Stimulated activated memory B cell treated with anti-CD40 and anti-IgM and Interleukin-4, amounts not matched to agents 10 μg/mL and 1 μg/mL and 100 μg/mL, for 72 hours (primary cell): ENCODE measurements around the gene ADRA2B.
"Not testable (repeated sequence)": the region's sequence is repeated elsewhere in the genome, so short reads cannot be mapped to it uniquely, and the experiment has no call there.

Experiments used
- ATAC-seq: fragments of 150-1000 bp; cut with Tn5 transposase; 2 replicates; pipeline ENCODE4 v1.10.0; 2021
- H3K27ac Mint-ChIP-seq: one replicate; pipeline ENCODE4 v1.8.0; 2022; ENCODE audit warnings: mild to moderate bottlenecking, mixed read lengths
- H3K27me3 Mint-ChIP-seq: one replicate; pipeline ENCODE4 v1.8.0; 2022; ENCODE audit warnings: mixed read lengths
- H3K36me3 Mint-ChIP-seq: one replicate; pipeline ENCODE4 v1.8.0; 2022; ENCODE audit warnings: mixed read lengths
- H3K4me1 Mint-ChIP-seq: one replicate; pipeline ENCODE4 v1.8.0; 2022; ENCODE audit warnings: mixed read lengths
- H3K4me3 Mint-ChIP-seq: one replicate; pipeline ENCODE4 v1.8.0; 2022; ENCODE audit warnings: mild to moderate bottlenecking, moderate library complexity, mixed read lengths
- H3K9me3 Mint-ChIP-seq: one replicate; pipeline ENCODE4 v1.8.0; 2022; ENCODE audit warnings: mixed read lengths

The ADRA2B gene

DNA sequence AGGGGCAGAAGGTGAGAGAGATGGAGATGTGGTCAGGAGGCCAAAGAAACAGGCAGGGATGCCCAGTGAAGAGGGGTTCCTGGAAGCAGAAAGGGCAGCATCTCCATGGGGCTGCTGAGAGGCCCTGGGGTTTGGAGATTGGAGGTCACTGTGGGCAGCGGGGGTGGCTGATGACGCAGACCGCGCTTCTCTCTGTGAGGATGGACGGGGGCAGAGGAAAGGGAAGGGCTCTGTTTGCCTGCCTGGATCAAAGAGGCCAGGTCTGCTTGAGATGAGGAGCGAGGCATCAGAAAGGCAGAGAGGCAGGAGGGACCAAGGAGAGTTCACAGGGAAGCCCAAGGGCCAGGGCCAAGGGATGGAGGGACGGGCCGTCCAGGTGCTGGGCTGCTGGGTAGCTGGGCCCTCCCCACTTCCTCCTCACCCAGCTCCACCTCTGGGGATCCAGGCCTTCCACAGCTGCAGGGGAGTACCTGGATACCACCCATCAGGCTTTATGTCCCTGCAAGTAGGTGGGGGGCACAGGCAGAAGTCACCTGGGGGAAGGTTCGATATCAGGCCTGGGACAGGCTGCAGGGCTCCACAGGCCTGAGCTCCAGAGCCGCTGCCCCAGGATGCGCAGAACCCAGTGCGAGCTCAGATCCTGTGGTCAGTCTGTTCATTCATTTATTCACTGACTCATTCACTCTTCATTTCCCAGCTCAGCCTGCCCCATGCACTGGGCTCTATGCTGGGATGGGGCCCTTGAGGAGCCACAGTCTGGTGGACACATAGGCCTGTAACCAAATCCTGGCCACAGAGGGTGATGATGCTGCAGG, 30.6 kb downstream of the ADRA2B start:
- Mint-ChIP-seq H3K27ac (no peak overlapping the region), H3K9me3 (no peaks in the 10 kb centered on the region), H3K36me3 (no peaks in the 10 kb centered on the region), H3K4me1 (no peaks in the 10 kb centered on the region), H3K4me3 (no peak overlapping the region), H3K27me3 (peaks cover 40% of the 10 kb centered on the region)
- no peak for ATAC-seq

DNA sequence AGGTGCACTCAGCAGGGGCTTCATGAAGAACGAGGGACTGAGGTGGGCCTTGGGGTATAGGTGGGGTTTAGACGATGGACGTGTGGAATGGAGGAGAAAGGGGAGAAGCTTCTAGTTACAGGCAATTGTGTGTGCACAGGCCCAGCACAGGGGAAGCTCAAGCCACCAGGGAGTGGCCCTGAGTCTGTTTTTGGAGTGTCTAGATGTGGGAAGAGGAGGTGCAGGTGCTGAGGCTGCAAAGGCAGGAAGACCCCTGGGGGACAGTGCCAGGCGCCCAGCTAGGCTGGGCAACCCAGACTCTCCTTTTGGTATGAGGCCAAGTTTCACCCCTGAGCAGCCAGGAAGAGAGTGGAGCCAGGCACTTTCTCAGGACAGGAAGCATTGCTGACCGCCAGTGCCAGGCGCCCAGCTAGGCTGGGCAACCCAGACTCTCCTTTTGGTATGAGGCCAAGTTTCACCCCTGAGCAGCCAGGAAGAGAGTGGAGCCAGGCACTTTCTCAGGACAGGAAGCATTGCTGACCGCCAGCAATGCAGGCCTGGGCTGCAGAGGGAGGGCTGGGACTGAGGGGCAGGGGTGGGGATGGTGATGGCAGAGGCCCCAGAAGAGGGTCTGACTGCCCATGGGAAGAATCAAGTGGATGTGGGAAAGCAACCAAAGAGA, 31.4 kb downstream of the ADRA2B start:
- H3K36me3 Mint-ChIP-seq, H3K27ac Mint-ChIP-seq, ATAC-seq, H3K9me3 Mint-ChIP-seq, H3K4me3 Mint-ChIP-seq, H3K4me1 Mint-ChIP-seq: not testable (repeated sequence)
- H3K27me3 Mint-ChIP-seq: peaks cover 36% of the 10 kb centered on the region

DNA sequence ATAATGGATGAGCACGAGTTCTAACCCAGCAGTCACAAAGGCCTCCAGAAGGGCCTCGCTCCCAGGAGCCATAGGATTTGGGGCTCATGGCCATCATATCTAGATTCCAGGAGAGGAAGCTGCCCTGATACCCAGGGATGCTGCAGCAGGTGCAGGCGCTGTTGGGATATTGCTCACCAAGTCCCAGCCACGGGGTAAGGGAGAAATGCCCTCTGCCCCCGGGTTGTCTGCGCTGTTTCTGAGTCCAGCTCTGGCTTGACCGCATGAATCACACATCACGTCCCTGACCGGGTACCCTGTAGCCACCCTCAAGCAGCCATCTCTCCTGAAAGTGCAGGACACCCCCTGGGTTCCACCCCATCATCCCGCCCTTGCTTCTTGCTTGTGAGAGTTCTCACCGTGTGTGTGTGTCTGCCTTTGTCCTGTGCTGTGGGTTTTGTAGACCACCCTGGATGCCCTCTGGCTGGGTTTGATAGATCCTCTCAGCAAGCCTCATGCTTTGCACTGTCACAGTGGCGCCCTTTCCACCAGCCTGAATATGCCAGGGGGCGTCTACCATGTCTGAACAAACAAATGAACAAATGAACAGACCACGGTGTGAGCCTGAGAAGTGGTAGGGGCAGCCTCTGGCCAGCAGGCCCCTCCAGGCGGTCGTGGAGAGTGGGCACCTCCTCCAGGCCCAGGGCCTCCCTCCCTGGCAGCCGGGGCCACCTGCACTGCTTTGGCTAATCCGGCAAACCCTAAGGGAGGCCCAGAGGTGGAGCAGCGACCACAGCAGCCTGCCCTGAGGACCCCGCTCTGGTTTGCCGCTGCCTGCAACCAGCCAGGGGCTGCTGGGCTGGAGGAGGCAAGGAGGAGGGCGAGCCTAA, 32.1 kb downstream of the ADRA2B start:
- peaks cover 36% of the 10 kb centered on the region for H3K27me3 Mint-ChIP-seq
- no peaks in the 10 kb centered on the region for H3K36me3 Mint-ChIP-seq
- no peak for ATAC-seq
- H3K27ac Mint-ChIP-seq: no peak overlapping the region
- H3K4me3 Mint-ChIP-seq: no peak overlapping the region
- no peaks in the 10 kb centered on the region for H3K9me3 Mint-ChIP-seq
- no peaks in the 10 kb centered on the region for H3K4me1 Mint-ChIP-seq

DNA sequence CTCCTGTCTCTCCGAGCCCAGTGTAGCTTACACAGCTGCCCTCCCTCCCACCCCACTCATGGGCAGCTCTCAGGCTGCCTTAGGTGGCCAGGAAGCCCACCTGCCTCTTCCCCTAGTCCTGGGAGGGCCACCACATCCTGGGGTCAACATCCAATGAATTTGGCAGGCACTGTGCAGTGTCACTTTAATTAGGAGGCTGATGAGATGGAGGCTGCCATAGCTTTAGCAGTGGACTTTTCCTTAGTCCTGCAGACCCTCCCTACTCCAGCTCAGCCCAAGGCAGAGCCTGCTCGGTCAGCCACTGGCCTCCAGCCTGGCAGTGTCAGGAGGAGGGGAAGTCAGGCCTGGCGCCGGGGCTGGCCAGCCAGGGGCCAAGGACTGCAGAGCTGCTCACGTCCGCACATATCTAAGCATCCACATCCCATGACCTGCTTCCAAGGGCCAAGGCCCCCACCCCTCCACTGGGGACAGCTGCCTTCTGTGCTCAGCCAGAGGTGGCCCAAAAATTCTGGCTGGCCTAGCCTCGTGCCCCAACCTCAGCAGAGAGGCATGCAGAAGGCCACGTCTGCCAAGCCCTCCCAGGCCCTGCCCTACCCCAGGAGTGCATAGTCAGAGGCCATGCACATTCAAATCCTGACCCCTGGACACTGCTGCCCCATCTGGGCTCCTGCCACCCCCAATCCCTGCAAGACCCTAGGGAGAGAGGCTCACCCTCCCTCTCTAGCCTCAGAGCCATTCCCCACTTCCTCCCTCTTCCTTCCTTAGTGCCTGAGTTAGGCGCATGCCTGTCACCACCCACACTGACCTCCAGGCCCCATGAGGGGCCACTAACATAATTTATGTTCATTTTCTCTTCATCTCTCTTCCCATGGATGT, 33.1 kb downstream of the ADRA2B start:
- Mint-ChIP-seq H3K9me3 (no peaks in the 10 kb centered on the region), H3K27ac (no peak overlapping the region), H3K36me3 (no peaks in the 10 kb centered on the region), H3K27me3 (peaks cover 36% of the 10 kb centered on the region), H3K4me1 (no peaks in the 10 kb centered on the region), H3K4me3 (no peak overlapping the region)
- no peak for ATAC-seq

DNA sequence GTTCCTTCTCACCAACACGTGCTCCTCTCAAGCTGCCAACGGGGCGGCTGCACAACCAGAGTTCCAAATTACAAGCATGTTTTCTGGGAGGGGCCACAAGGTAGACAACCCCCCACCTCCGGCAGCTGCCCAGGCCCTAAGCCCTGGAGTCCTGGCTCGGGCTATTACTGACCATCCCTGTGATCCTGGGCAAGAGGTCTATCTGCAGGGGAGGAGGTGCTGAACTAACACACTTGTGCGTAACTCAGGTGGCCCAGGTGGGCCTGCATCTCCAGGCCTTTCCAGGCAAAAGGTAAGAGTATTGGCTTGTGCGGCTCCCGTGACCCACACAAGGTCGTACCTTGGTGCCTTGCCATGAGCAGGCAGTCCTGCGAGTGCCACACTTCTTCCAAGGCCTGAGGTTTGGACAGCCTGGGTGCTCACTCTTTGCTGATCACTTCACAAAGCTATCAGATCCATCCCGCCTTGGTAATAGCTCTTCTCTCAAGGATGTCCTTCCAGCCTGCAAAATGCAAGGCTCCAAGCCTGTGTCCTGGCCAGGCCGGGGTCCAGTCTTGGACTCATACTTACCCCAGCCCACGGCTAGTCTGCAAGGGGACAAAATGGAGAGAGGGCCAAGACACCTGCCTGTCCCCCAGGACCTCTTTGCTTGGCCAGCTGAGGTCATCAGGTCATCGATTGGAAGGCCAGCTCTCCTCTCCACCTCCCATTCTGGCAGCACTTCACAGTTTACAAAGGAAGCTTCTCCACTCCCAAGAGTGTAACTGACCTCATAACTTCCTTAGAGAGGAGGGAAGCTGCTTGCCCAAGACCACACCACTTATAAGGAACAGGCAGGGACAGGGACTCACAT, 33.9 kb downstream of the ADRA2B start:
- Mint-ChIP-seq H3K36me3 (no peaks in the 10 kb centered on the region), H3K4me1 (no peaks in the 10 kb centered on the region), H3K9me3 (no peaks in the 10 kb centered on the region), H3K27ac (no peak overlapping the region), H3K27me3 (peaks cover 36% of the 10 kb centered on the region), H3K4me3 (no peak overlapping the region)
- no peak for ATAC-seq

DNA sequence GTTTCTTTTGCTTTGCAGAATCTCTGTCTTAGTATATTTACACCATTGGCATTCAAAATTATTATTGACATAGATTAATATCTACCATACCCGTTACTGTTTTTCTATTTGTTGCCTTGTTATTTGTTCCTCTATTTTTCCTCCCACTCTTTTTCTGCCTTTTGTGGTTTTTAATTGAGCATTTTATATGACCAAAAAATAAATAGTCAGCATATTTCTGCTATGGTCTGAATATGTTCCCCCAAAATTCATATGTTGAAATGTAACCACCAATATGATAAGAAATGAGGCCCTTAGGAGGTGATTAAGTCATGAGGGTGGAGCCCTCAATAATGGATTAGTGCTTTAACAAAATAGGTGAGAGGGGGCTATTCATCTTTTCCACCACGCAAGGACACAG, 35.3 kb downstream of the ADRA2B start:
- Mint-ChIP-seq H3K4me1 (no peaks in the 10 kb centered on the region), H3K36me3 (no peaks in the 10 kb centered on the region), H3K9me3 (peaks cover 1% of the 10 kb centered on the region), H3K27me3 (peaks cover 36% of the 10 kb centered on the region), H3K27ac (no peak overlapping the region), H3K4me3 (no peak overlapping the region)
- ATAC-seq: no peak

DNA sequence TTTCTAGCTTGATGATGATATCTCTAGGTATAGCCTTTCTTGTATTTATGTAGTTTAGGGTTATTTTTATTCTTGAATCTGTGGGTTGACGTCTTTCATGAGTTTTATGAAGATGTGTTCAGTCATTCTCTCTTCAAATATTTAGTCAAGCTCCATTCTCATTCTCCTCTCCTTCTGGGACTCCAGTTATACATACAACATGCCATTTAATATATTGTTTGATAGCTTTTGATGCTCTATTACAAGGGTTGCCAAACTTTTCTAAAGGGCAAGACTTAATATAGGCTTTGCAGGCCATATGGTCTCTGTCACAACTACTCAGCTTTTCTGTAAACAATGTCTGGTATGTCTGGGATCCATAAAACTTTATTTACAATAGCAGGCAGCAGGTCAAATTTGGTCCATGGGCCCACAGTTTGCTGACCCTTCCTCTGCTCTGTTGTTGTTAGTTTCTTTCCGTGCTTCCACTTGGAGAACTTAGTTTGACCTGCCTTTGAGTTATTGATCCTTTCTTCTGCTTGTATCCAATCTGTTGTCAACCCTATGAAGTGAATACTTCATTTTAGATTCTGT, 41.1 kb downstream of the ADRA2B start:
- no peak overlapping the region for H3K4me3 Mint-ChIP-seq
- peaks cover 13% of the 10 kb centered on the region for H3K9me3 Mint-ChIP-seq
- no peaks in the 10 kb centered on the region for H3K27me3 Mint-ChIP-seq
- H3K4me1 Mint-ChIP-seq: no peaks in the 10 kb centered on the region
- H3K36me3 Mint-ChIP-seq: no peaks in the 10 kb centered on the region
- no peak overlapping the region for H3K27ac Mint-ChIP-seq
- no peak for ATAC-seq

DNA sequence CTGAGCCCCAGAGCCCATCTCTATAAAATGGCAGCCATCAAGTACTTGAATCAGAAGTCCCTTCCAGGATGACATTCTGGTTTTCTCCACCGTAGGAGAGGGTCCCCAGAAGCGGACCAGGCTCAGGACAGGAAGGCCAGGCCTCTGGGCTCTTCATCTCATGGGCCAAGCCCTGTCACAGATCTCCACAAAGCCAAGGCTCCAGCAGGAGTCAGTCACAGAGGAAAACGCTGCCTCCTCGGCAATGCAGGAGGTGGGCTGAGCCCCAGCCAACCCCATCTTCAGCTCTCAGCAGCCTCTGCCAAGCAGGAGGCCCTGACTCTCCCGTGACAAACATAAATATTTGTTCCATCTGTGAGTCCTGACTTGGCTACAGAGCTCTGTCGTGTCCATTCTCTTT, 42.2 kb downstream of the ADRA2B start:
- Mint-ChIP-seq H3K9me3 (peaks cover 13% of the 10 kb centered on the region), H3K4me3 (no peak overlapping the region), H3K36me3 (no peaks in the 10 kb centered on the region), H3K4me1 (no peaks in the 10 kb centered on the region), H3K27ac (no peak overlapping the region), H3K27me3 (no peaks in the 10 kb centered on the region)
- ATAC-seq: no peak

DNA sequence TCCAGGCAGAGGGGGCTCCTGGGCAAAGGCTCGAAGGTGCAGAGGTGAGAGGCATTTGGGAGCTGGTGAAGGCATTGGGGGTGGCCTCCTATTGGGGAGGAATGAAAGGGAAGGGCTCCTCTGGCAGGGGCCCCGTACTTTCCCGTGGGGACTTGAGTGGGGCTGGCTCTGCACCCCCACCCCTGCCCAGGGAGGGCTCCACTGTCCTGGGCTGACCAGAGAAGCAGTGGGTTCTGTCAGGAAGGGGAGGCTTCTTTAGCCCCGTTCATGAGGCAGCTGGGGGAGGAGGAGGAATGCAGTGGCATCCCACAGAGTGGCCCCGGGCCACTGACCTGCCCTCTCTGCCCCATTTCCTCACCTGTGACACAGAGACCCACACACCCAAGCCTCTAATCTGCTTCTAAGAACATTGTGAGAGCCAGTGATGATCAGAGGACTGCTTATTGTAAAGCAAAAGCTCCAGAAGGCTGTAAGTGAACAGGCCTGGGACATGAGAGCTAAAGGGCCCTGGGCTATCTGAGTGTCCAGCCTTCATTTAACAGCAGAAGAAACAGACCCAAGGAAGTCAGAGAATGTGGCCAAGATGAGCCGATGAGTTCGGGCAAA, 43.1 kb downstream of the ADRA2B start:
- H3K4me1 Mint-ChIP-seq: no peaks in the 10 kb centered on the region
- H3K9me3 Mint-ChIP-seq: peaks cover 13% of the 10 kb centered on the region
- no peak overlapping the region for H3K27ac Mint-ChIP-seq
- H3K4me3 Mint-ChIP-seq: no peak overlapping the region
- ATAC-seq: no peak
- H3K27me3 Mint-ChIP-seq: no peaks in the 10 kb centered on the region
- H3K36me3 Mint-ChIP-seq: no peaks in the 10 kb centered on the region

DNA sequence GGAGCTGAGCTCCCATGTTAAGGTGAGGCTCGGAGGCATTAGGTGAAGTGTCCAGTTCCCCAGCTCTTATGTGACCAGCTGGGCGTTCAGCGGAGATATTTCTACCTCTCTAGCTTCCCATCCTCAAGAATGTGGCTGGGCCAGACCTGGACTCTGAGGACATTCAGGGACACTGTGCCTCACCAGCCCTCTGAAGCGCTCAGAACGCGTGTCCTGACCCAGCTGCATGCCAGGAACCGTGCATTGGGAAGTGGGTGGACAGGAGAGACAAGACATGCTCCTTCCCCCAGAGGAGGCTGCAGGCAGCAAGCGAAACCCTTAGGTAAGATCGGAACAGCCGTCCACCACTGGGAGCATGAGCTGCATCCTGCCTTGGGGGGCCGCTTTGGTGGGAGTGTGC, 43.6 kb downstream of the ADRA2B start:
- Mint-ChIP-seq H3K4me1 (no peaks in the 10 kb centered on the region), H3K36me3 (no peaks in the 10 kb centered on the region), H3K9me3 (peaks cover 13% of the 10 kb centered on the region), H3K4me3 (no peak overlapping the region), H3K27ac (no peak overlapping the region), H3K27me3 (no peaks in the 10 kb centered on the region)
- no peak for ATAC-seq

DNA sequence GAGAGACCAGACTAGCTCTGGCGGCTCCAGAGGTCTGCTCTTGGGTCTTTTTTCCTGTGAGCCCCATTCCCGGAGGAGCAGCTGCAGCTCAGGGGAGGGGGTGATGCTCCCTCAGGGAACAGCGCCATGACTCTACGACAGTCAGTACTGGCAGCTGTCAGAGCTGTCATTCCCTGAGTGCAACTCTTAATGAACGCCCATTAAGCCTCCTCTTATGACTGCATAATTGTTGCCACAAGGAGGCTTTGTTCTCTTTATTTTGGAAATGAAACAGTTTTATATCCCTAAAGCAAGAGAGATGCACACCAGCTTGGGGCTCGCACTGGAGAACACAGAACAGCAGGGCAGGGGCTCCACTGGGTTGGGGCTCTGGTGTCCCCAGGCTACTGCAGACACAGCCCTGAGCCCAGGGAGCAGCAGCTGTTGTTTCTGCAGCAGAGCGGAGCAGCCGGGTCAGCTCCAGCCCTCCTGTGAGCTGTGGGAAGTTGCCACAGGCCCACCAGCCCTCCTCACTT, 44.3 kb downstream of the ADRA2B start:
- not testable (repeated sequence) for H3K27ac Mint-ChIP-seq, H3K4me1 Mint-ChIP-seq, ATAC-seq, H3K27me3 Mint-ChIP-seq, H3K4me3 Mint-ChIP-seq, H3K36me3 Mint-ChIP-seq
- H3K9me3 Mint-ChIP-seq: peaks cover 13% of the 10 kb centered on the region

DNA sequence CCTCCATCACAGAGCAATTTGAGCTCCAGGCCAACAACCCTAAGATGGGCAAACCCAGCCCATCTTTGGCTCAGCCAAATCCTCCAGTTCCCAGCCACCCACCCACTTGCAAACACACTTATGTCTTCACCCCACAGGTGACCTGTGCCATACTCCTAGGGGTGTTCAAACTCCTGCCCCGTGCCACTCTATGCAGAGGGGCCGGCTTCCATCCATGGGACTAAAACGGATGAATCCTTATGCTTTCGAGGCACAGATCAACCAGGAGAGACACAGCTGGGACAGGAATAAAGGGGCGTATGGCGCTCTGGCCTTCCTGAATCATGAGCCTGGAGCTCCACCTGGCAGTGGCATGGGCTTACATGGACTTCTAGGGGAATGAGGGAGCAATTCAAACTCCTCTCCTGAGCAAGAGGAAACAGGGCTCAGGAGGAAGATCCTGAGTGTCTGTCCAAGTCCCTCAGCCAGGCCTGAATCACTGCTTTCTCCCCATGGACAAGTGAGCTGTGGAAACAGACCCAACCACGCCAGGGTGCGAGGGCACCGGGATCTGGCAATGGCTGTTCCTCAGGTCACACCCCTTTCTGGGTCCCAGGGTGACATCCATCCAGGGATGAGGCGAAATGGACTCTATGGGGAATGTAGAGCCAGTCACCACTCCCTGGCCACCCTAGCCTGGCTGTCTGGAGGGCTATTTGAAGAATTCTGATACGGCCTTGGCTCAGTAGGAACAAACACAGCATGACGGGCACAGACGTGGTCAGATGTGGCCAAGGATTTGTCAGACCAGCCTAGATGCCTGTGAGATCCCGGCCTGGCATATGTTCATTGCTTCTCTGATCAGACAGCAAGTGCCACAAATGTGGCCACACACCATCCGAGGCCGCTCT, 45.0 kb downstream of the ADRA2B start:
- H3K36me3 Mint-ChIP-seq, H3K4me3 Mint-ChIP-seq, H3K4me1 Mint-ChIP-seq, H3K27me3 Mint-ChIP-seq, H3K27ac Mint-ChIP-seq, ATAC-seq: not testable (repeated sequence)
- peaks cover 13% of the 10 kb centered on the region for H3K9me3 Mint-ChIP-seq

DNA sequence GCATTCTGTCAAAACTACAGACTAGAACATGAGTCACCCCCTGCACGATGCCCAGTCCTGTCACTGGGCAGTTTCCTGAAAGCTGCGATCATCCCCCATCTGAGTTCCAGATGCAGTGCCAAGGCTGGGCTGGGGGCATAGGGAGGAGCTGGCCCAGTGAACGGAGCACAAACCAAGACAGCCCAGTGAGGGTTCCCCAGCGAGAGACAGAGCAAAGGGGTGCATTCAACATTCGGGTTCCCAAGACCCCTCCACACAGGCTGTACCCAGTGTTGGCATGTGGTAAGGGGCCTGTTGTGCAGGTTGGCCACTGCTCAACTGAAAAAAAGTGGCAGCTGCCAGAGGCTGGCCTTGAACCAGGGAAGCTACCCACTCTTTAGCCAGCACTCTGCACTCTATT, 46.0 kb downstream of the ADRA2B start:
- not testable (repeated sequence) for H3K27me3 Mint-ChIP-seq, H3K36me3 Mint-ChIP-seq, H3K27ac Mint-ChIP-seq, ATAC-seq, H3K9me3 Mint-ChIP-seq, H3K4me1 Mint-ChIP-seq, H3K4me3 Mint-ChIP-seq
